Sigmoid colon (tissue), 7 donors: Measurements from ENCODE around the gene NUP214. TPM values are rescaled to one million over a fixed set of nuclear protein-coding genes. Genes with fewer than 3 reads are reported as not detected.

ENCODE experiments used
- DNase-seq: peaks from one replicate; pipeline ENCODE4 v3.0.0-alpha.2; 2019
- H3K27ac ChIP-seq, 4 donors: fragments of 200-600 bp; sonication (generic); one replicate each; pipeline ENCODE4 v1.5.1; 2016 to 2019; ENCODE audit warnings: mild to moderate bottlenecking in 1 of 4
- H3K27me3 ChIP-seq, 3 donors: fragments of 200-600 bp; sonication (generic); one replicate each; pipeline ENCODE4 v1.5.1; 2019; ENCODE audit warnings: mild to moderate bottlenecking in 1 of 3
- H3K36me3 ChIP-seq, 4 donors: fragments of 200-600 bp; sonication (generic); one replicate each; pipeline ENCODE4 v1.5.1; 2016 to 2019
- H3K4me1 ChIP-seq, 4 donors: fragments of 200-600 bp; sonication (generic); one replicate each; pipeline ENCODE4 v1.5.1; 2017 to 2019
- H3K4me3 ChIP-seq, 4 donors: fragments of 200-600 bp; sonication (generic); one replicate each; pipeline ENCODE4 v1.5.1; 2017 to 2019; ENCODE audit warnings: mild to moderate bottlenecking in 2 of 4, moderate library complexity in 1 of 4
- H3K9me3 ChIP-seq, 4 donors: fragments of 200-600 bp in 3 of 4; sonication (generic) in 3 of 4; one replicate each; pipeline versions ENCODE4 v1.5.1 to v1.6.1; 2013 to 2019
- EP300 ChIP-seq, 4 donors: sonication (generic); formaldehyde crosslinking; IDR thresholded peaks; one replicate each; pipeline ENCODE4 v1.6.1; 2017; ENCODE audit warnings: antibody characterized with exemption in 4 of 4
- POLR2A ChIP-seq, 2 donors: fragments of 450-650 bp; IDR thresholded peaks; one replicate each; pipeline ENCODE4 v1.6.1; 2016; ENCODE audit warnings: antibody characterized with exemption in 2 of 2, mild to moderate bottlenecking in 2 of 2, moderate library complexity in 2 of 2
- POLR2AphosphoS5 ChIP-seq, 4 donors: sonication (generic); formaldehyde crosslinking; IDR thresholded peaks; one replicate each; pipeline ENCODE4 v1.6.1; 2017; ENCODE audit warnings: antibody characterized with exemption in 4 of 4
- WGBS, 2 donors: extraction: QIAGEN DNeasy Blood & Tissue Kit; methylation state at CpG; one replicate each; pipeline ENCODE4 v1.1.7; 2013; 5-methylcytosine and 5-hydroxymethylcytosine counted together
- intact Hi-C: fragments of 100-400 bp; cut with DNase I; formaldehyde crosslinking; loops from one replicate; pipeline ENCODE4 v1.15.1; 2023
- polyA plus RNA-seq, 3 donors: library from polyadenylated mRNA; stranded (reverse); fragments of 200-250 nt; gene quantifications; one replicate each; pipeline ENCODE4 v1.2.3, GENCODE V29; 2013
- total RNA-seq, 4 donors: library from RNA; depleted of rRNA; stranded (reverse); fragments of >200 nt; gene quantifications; one replicate each; pipeline ENCODE4 v1.1.0, GENCODE V29; 2016
- TF ChIP-seq, protein P1 (sequence below), 4 experiments: fragments of 450-650 bp in 3 of 4; fragments of 200-600 bp in 1 of 4; IDR thresholded peaks; one replicate each; pipeline ENCODE4 v1.5.1; 2016 to 2019; ENCODE audit warnings: antibody characterized with exemption in 4 of 4, mild to moderate bottlenecking in 3 of 4, moderate library complexity in 2 of 4
- donor health status: healthy with polysubstance abuse.
- donor health status: Bipolar disorder and iron deficiency.
- donor health status: healthy.

NUP214 gene
- total and polyA plus RNA-seq, 7 donors, result 9.2 to 87.5 (median 28.5) TPM

DNA sequence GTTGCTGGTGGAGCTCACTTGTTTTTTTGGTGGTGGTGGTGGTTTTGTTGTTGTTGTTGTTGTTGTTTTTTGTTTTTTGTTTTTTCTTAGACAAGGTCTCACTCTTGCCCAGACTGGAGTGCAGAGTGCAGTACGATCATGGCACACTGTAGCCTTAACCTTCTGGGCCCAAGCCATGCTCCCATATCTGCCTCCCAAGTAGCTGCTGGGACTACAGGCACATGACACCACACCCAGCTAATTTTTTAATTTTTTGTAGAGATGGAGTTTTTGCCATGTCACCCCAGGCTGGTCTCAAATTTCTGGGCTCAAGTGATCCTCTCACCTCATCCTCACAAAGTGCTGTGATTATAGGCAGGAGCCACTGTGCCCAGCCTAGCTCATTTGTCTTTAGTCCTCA is 53.5 kb downstream of the NUP214 start:
- Histone ChIP-seq H3K36me3 (peaks cover 12 to 93% (median 27%) of the 10 kb centered on the region in 4 donors), H3K4me3 (no peak overlapping the region), H3K4me1 (peaks cover 0 to 9% (median 0%) of the 10 kb centered on the region in 4 donors), H3K9me3 (no peaks in the 10 kb centered on the region), H3K27me3 (no peaks in the 10 kb centered on the region), H3K27ac (no peak overlapping the region)
- 94 to 95% methylated on average over 1 of the region's 1 CpG for WGBS, 2 donors
- intact Hi-C loops, result loop anchor here (1.0 kb wide), 1 partner anchor 157 kb away; no protein-coding TSS in a partner anchor
- no peak for TF ChIP-seq POLR2A (IDR thresholded peaks at IDR 0.05)
- no peak for TF ChIP-seq POLR2AphosphoS5 (IDR thresholded peaks at IDR 0.05)
- TF ChIP-seq, protein P1, sequence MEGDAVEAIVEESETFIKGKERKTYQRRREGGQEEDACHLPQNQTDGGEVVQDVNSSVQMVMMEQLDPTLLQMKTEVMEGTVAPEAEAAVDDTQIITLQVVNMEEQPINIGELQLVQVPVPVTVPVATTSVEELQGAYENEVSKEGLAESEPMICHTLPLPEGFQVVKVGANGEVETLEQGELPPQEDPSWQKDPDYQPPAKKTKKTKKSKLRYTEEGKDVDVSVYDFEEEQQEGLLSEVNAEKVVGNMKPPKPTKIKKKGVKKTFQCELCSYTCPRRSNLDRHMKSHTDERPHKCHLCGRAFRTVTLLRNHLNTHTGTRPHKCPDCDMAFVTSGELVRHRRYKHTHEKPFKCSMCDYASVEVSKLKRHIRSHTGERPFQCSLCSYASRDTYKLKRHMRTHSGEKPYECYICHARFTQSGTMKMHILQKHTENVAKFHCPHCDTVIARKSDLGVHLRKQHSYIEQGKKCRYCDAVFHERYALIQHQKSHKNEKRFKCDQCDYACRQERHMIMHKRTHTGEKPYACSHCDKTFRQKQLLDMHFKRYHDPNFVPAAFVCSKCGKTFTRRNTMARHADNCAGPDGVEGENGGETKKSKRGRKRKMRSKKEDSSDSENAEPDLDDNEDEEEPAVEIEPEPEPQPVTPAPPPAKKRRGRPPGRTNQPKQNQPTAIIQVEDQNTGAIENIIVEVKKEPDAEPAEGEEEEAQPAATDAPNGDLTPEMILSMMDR (IDR thresholded peaks at IDR 0.05), result no peak
- no peak for TF ChIP-seq EP300 (IDR thresholded peaks at IDR 0.05)
- no peak for DNase-seq

DNA sequence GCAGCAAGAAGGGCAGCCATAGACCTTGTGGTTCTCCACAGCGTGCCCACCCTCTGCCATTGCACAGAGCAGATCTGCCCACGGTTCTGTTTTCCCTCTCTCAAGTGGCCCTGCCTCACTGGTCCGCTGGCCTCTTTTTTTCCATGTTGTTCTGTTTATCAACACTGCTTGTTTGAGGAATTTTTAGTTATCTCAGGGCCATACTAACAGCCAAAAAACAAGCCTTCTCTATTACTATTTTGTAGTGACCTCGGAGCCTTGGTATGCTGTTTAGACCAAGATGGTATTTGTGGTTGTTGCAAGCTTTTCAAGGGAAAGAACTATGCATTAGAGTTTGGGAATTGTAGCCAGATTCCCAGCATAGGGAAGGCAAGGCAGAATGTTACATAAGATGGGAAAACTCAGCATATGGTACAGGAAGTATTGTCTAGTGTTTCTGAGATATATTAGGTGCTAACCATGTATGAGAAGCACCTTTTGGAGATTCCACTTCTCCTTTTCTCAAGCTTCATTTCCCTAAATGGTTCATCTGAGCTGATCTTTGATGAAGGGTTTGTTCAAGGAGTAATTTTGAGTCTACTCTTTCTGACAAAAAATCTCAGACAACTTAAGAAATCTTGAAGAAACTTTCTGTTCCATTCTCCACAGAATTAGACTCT is 54.3 kb downstream of the NUP214 start:
- Histone ChIP-seq H3K36me3 (peaks cover 12 to 86% (median 25%) of the 10 kb centered on the region in 4 donors), H3K27me3 (no peaks in the 10 kb centered on the region), H3K9me3 (no peaks in the 10 kb centered on the region), H3K4me1 (peaks cover 0 to 9% (median 0%) of the 10 kb centered on the region in 4 donors), H3K4me3 (no peak overlapping the region), H3K27ac (no peak overlapping the region)
- intact Hi-C loops, result no loop called here
- DNase-seq, result no peak
- TF ChIP-seq POLR2A (IDR thresholded peaks at IDR 0.05) (no peak), EP300 (IDR thresholded peaks at IDR 0.05) (no peak), POLR2AphosphoS5 (IDR thresholded peaks at IDR 0.05) (no peak)
- TF ChIP-seq, protein P1 (IDR thresholded peaks at IDR 0.05), result no peak
- 74 to 84% methylated on average over 4 of the region's 4 CpGs for whole genome bisulfite sequencing, 2 donors

DNA sequence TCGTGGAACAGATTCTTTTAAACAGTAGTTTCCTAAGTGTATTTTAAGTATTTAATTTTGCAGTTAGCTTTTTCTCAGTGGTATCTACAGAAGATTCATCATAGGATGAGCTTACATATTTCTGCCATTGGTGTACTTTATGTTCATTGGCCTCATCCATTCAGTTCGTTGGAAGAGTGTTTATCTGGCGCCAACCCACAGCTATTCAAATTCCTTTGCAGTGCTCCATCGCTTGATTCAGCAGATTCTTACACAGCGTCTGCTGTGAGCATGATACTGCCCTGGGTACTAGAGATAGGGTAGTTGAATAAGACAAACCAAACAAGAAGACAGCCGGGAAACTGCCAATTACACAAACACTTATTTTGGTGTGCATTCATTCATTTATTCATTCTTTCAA is 55.1 kb downstream of the NUP214 start:
- Histone ChIP-seq H3K36me3 (peaks cover 10 to 78% (median 17%) of the 10 kb centered on the region in 4 donors), H3K9me3 (no peaks in the 10 kb centered on the region), H3K4me1 (peaks cover 0 to 9% (median 0%) of the 10 kb centered on the region in 4 donors), H3K27me3 (no peaks in the 10 kb centered on the region), H3K27ac (no peak overlapping the region), H3K4me3 (no peak overlapping the region)
- DNase-seq, result no peak
- intact Hi-C loops, result no loop called here
- WGBS, 2 donors, result 81% methylated on average over 6 of the region's 6 CpGs
- TF ChIP-seq POLR2A (IDR thresholded peaks at IDR 0.05) (no peak), EP300 (IDR thresholded peaks at IDR 0.05) (no peak), POLR2AphosphoS5 (IDR thresholded peaks at IDR 0.05) (no peak)
- TF ChIP-seq, protein P1 (IDR thresholded peaks at IDR 0.05), result no peak

DNA sequence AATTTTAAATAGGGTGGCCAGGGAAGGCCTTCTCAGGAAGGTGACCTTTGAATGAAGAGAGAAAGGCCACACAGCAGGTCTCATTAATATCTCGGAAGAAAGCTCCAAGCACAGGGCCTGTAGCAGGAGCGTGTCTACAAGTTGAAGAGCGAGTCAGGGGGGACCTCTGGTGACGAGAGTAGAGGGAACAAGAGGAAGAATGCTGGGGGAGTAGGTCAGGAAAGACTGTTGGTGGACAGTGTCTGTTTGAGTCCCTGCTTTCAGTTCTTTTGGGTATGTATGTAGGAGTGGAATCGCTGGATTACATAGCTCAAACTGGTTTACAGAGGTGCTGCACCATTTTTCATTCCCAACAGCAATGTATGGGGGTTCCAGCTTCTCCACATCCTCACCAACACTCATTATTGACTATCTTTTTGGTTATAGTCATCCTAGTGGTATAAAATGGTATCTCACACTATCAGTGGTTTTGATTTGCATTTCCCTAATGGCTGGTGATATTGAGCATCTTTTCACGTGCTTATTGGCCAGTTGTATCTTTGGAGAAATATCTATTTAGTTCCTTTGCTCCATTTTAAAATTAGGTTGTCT is 55.8 kb downstream of the NUP214 start:
- H3K4me1 ChIP-seq, result peaks cover 0 to 9% (median 0%) of the 10 kb centered on the region in 4 donors
- H3K27me3 ChIP-seq, result no peaks in the 10 kb centered on the region
- intact Hi-C loops, result no loop called here
- H3K27ac ChIP-seq, result no peak overlapping the region
- 95% methylated on average over 6 of the region's 6 CpGs for WGBS, 2 donors
- H3K9me3 ChIP-seq, result no peaks in the 10 kb centered on the region
- TF ChIP-seq, protein P1 (IDR thresholded peaks at IDR 0.05), result peak in 1 of 4 experiments; percentile 6
- TF ChIP-seq EP300 (IDR thresholded peaks at IDR 0.05) (no peak), POLR2A (IDR thresholded peaks at IDR 0.05) (no peak)
- H3K36me3 ChIP-seq, result peaks cover 9 to 76% (median 11%) of the 10 kb centered on the region in 4 donors
- DNase-seq, result no peak
- H3K4me3 ChIP-seq, result no peak overlapping the region
